IMR-90 (cell line): ENCODE results near the gene ADGB.

Source experiments
- CEBPB ChIP-seq: IDR thresholded peaks from 2 replicates; pipeline ENCODE4 v1.6.1; 2012; ENCODE audit warnings: low read depth, low read length, improper control_type of control experiment
- CHD1 ChIP-seq: IDR thresholded peaks from 2 replicates; pipeline ENCODE4 v1.6.1; 2012; ENCODE audit warnings: low read depth, low read length, improper control_type of control experiment
- CTCF ChIP-seq: conservative IDR thresholded peaks from 2 replicates; pipeline ENCODE4 v1.5.1; 2012; ENCODE audit warnings: mild to moderate bottlenecking, low read depth, low read length, improper control_type of control experiment
- ELK1 ChIP-seq: fragments of 150-350 bp; IDR thresholded peaks from 2 replicates; pipeline ENCODE4 v1.6.1; 2016; ENCODE audit warnings: low read depth, mild to moderate bottlenecking, low read length, moderate library complexity, borderline replicate concordance
- MAZ ChIP-seq: IDR thresholded peaks from 2 replicates; pipeline ENCODE4 v1.6.1; 2012; ENCODE audit warnings: low read depth, mild to moderate bottlenecking, low read length, improper control_type of control experiment, moderate library complexity, borderline replicate concordance
- POLR2A ChIP-seq: IDR thresholded peaks from 2 replicates; pipeline ENCODE4 v1.6.1; 2012; ENCODE audit warnings: mild to moderate bottlenecking, low read depth, low read length
- RAD21 ChIP-seq: IDR thresholded peaks from 2 replicates; pipeline ENCODE4 v1.6.1; 2012; ENCODE audit warnings: low read length, improper control_type of control experiment
- RCOR1 ChIP-seq: IDR thresholded peaks from 2 replicates; pipeline ENCODE4 v1.6.1; 2012; ENCODE audit warnings: mild to moderate bottlenecking, low read length, improper control_type of control experiment; ENCODE audit not compliant: insufficient replicate concordance
- RFX5 ChIP-seq: IDR thresholded peaks from 2 replicates; pipeline ENCODE4 v1.8.0; 2012; ENCODE audit warnings: low read depth, mild to moderate bottlenecking, low read length, moderate library complexity
- SMC3 ChIP-seq: fragments of 150-350 bp; IDR thresholded peaks from 2 replicates; pipeline ENCODE4 v1.6.1; 2016; ENCODE audit warnings: low read depth, mild to moderate bottlenecking, antibody characterized with exemption, low read length, moderate library complexity

- no peak for TF ChIP-seq CTCF
- TF ChIP-seq CEBPB = no peak
- TF ChIP-seq POLR2A = no peak
- no peak for TF ChIP-seq ELK1
- TF ChIP-seq RFX5 = no peak
- no peak for TF ChIP-seq SMC3
- no peak for TF ChIP-seq RCOR1
- no peak for TF ChIP-seq MAZ
- no peak for TF ChIP-seq CHD1
- no peak for TF ChIP-seq RAD21
Observed at GRCh38 chr6:146650799-146651481, 52.2 kb downstream of the ADGB start.
